Measurements from ENCODE around the gene CTNNA2.
"Not testable (repeated sequence)": the region's sequence is repeated elsewhere in the genome, so short reads cannot be mapped to it uniquely, and the experiment has no call there.

CTNNA2 gene

GRCh38 chr2:79993144-79993543, 480.3 kb downstream of the CTNNA2 start:
- no peak for DNase-seq

GRCh38 chr2:79994161-79994560, 481.3 kb downstream of the CTNNA2 start:
- no peak for DNase-seq

GRCh38 chr2:79994965-79995364, 482.1 kb downstream of the CTNNA2 start:
- no peak for DNase-seq

- no peak for DNase-seq
Observed at GRCh38 chr2:79996709-79997108, 483.9 kb downstream of the CTNNA2 start.

- no peak for DNase-seq
Observed at GRCh38 chr2:80001701-80002101, 488.9 kb downstream of the CTNNA2 start.

- DNase-seq: no peak
Observed at GRCh38 chr2:80002112-80002511, 489.3 kb downstream of the CTNNA2 start.

- DNase-seq: no peak
Observed at GRCh38 chr2:80002568-80003157, 489.8 kb downstream of the CTNNA2 start.

- DNase-seq: no peak
Observed at GRCh38 chr2:80007777-80008503, 495.1 kb downstream of the CTNNA2 start.

- no peak for DNase-seq
Observed at GRCh38 chr2:80008596-80008995, 495.7 kb downstream of the CTNNA2 start.

- DNase-seq: no peak
Observed at GRCh38 chr2:80009211-80009610, 496.4 kb downstream of the CTNNA2 start.

GRCh38 chr2:80012061-80012460, 499.2 kb downstream of the CTNNA2 start:
- no peak for DNase-seq

GRCh38 chr2:80014637-80015036, 501.8 kb downstream of the CTNNA2 start:
- DNase-seq: no peak

- DNase-seq: no peak
Observed at GRCh38 chr2:80016171-80016570, 503.3 kb downstream of the CTNNA2 start.

- DNase-seq: no peak
Observed at GRCh38 chr2:80019571-80020460, 507.0 kb downstream of the CTNNA2 start.

GRCh38 chr2:80022018-80022417, 509.2 kb downstream of the CTNNA2 start:
- no peak for DNase-seq

- no peak for DNase-seq
Observed at GRCh38 chr2:80026040-80026729, 513.3 kb downstream of the CTNNA2 start.

- no peak for DNase-seq
Observed at GRCh38 chr2:80028051-80028450, 515.2 kb downstream of the CTNNA2 start.

- no peak for DNase-seq
Observed at GRCh38 chr2:80028584-80028983, 515.7 kb downstream of the CTNNA2 start.

- DNase-seq: no peak
Observed at GRCh38 chr2:80030135-80030534, 517.3 kb downstream of the CTNNA2 start.

- not testable (repeated sequence) for DNase-seq
Observed at GRCh38 chr2:80032684-80033083, 519.8 kb downstream of the CTNNA2 start.

GRCh38 chr2:80035749-80036285, 523.0 kb downstream of the CTNNA2 start:
- no peak for DNase-seq

- DNase-seq: no peak
Observed at GRCh38 chr2:80037310-80037709, 524.5 kb downstream of the CTNNA2 start.

- DNase-seq: no peak
Observed at GRCh38 chr2:80040226-80040625, 527.4 kb downstream of the CTNNA2 start.
